ENCODE measurements around the gene HECW1. TPM values are rescaled to one million over a fixed set of nuclear protein-coding genes. Genes with fewer than 3 reads are reported as not detected.

HECW1 gene
- total RNA-seq, 1 experiment from 2014 or later: not detected

DNA sequence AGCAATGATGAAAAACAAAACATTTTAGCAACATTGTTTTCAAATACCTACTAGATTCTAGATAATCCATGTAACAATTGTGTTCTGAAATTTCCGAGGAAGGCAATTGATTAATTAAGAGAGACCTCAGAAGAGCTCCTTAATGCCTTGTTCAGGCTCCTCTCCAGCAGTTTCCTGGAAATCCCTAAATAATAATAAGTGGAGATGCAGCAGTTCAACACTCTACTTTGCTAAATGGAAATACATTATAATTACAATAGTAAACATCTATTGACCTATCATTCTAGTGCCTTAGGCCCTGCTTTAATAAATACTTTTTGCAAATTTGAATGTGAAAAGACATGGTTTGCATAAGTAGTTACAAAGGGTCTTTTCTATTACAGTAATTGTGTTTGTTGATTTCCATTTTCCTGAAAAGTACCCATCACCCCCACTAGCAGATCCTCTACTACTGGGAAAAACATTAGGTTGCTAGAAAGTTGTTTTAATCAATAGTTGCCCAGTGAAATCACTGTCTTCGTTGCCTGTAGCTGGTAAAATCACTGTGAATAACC, 283.8 kb downstream of the HECW1 start:
- in situ Hi-C loops (cut with HindIII; ENCODE audit: low pct_unique_long_range_greater_than_20kb, low sequenced_read_pairs): no loop called here
- DNase-seq (ENCODE audit: low read depth, low spot score): no peak

DNA sequence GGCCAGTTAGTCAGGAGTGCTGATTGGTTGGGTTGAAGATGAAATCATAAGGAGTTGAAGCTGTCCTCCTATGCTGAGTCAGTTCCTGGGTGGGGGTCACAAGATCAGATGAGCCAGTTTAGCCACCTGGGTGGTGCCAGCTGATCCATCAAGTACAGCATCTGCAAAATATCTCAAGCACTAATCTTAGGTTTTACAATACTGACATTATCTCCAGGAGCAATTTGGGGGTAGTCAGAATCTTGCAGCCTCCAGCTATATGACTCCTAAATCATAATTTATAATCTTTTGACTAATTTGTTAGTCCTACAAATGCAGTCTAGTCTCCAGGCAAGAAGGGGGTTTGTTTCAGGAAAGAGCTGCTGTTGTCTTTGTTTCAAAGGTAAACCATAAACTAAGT, 286.4 kb downstream of the HECW1 start:
- in situ Hi-C loops (cut with HindIII; ENCODE audit: low pct_unique_long_range_greater_than_20kb, low sequenced_read_pairs): no loop called here
- no peak for DNase-seq (ENCODE audit: low read depth, low spot score)

DNA sequence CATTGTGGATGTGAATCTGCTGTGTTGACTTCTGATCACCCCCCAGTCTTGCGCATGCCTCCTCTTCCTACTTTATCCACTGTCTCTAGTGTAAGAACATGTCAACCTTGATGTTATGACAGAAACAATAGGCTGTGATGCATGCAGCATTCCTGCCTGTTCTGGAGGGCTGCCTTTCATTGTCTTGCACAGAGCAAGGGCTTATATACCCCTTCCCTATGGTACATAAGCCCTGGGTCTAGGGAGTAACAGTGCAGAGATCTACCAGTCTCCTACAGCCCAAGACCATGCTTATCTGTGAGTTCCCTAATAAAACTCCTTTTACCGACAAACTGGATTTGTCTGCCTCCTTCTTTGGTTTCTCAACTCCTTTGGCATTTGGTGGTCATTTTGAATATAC, 293.5 kb downstream of the HECW1 start:
- no peak for DNase-seq (ENCODE audit: low read depth, low spot score)
- in situ Hi-C loops (cut with HindIII; ENCODE audit: low pct_unique_long_range_greater_than_20kb, low sequenced_read_pairs): no loop called here

DNA sequence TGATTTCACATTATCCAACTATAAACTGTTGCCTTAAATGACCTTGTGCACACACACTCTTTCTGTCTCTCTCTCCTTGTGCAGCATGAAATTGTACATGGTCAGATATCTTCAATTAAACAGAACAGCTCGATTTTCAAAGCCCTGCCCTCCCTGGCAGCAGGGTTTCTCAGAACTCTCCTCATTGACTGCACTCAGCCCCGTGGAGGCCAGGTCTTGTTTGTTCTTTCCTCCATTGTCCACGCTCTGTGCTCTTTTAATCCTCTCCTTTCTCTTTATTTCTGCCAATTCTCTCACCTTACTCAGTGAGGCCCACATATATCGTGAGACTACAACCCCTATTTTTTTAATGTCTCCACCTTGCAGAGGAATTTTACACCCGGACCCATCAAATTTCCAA, 294.5 kb downstream of the HECW1 start:
- in situ Hi-C loops (cut with HindIII; ENCODE audit: low pct_unique_long_range_greater_than_20kb, low sequenced_read_pairs): no loop called here
- DNase-seq (ENCODE audit: low read depth, low spot score): no peak

DNA sequence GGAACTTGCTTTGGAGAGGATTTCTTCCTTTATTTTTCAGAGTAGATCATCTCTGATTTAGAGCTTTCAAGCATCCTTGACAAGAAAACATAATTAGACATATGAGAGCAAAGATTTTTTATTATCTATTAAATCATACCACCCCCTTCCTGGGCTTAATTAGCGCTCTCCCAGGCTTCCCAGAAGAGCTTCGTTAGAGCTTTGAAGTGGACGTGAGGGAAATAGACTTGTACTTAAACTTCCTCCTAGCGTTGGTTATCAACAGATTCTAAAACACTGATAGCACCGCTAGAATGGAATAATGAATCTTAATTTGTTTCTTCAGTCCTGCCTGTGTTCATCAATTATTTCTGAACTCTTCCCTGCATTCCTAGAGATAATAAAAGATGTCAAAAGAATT, 296.5 kb downstream of the HECW1 start:
- in situ Hi-C loops (cut with HindIII; ENCODE audit: low pct_unique_long_range_greater_than_20kb, low sequenced_read_pairs): no loop called here
- no peak for DNase-seq (ENCODE audit: low read depth, low spot score)

DNA sequence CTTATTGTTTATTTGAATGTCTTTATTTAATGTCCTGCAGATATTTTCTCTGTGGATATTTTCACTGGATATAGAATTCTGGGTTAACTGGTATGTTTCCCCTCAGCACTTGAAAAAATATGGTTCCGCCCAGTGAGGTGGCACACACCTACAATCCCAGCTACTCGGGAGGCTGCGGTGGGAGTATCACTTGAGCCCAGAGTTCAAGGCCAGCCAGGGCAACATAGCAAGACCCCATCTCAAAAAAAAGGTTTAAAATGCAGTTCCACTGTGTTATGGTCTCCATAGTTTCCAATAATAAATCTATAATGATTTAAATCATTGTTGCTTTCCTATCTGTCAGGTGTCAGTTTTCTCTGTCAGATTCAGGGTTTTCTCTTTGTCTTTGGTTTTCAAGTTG, 305.0 kb downstream of the HECW1 start:
- in situ Hi-C loops (cut with HindIII; ENCODE audit: low pct_unique_long_range_greater_than_20kb, low sequenced_read_pairs): no loop called here

DNA sequence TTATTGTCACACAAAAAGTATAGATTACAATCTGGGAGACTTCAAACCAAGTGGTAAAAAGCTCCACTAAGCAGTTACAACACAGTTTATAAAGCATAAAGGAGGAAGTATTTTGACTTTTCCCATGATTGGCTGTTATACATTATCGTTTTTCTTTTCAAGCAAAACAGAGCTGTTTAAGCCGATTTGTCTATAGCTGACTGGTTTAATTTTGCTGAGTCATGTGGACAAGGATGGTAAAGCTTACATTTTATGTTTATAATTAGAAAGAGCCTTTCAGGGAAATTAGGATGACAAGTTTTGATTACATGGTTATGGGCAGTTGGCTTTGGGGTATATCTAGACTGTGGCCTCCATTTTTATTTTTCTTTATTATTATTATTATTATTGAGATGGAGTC, 318.0 kb downstream of the HECW1 start:
- no peak for DNase-seq (ENCODE audit: low read depth, low spot score)
- in situ Hi-C loops (cut with HindIII; ENCODE audit: low pct_unique_long_range_greater_than_20kb, low sequenced_read_pairs): no loop called here

More for the DNA sequence above, 305.0 kb downstream of the HECW1 start:
- no peak for DNase-seq (ENCODE audit: low read depth, low spot score)

DNA sequence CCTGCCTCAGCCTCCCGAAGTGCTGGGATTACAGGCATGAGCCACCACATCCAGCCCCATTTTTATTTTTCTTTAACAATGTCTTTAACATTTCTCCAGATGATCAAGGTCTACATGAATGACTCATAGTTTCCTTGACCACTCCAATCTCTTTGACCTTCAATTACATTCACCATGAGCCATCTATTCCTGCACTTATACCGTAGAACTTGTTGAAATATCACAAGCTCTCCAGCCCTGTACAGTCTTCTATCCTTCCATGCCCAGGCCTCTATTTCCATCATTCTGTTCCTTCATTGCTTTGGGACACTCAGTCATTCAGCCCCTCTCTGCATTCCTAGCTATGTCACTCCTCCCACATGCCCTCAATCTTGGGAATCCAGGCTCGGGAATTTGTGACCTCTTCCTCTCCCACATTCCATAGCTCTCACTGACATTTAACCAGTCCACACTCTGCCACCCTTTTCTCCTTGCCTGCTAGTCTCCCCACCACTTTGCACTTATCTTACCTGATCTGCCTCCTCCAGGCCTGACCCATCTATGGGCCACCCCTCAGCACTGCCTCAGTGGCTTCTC, 318.7 kb downstream of the HECW1 start:
- peak; percentile 19 for DNase-seq (ENCODE audit: low read depth, low spot score)
- in situ Hi-C loops (cut with HindIII; ENCODE audit: low pct_unique_long_range_greater_than_20kb, low sequenced_read_pairs): no loop called here

DNA sequence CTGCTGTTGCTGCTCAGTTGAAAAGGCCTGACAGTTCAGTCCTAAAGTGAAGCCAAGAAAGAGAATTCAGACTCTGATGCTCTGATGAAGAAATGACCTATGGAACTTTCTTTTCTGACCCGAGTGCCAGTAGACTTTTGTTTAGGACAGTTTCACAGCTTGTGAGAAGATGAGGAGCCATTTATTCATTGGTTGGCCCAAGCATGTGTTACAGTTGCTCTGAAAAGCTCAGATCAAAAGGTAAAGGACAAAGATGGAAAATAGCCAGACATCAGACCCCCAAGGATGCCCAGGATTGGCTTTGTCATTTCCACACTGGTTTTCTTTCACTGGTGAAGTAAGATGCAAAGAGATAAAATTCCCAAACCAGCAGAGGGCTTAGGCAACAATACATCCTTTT, 321.2 kb downstream of the HECW1 start:
- in situ Hi-C loops (cut with HindIII; ENCODE audit: low pct_unique_long_range_greater_than_20kb, low sequenced_read_pairs): no loop called here
- DNase-seq (ENCODE audit: low read depth, low spot score): no peak

DNA sequence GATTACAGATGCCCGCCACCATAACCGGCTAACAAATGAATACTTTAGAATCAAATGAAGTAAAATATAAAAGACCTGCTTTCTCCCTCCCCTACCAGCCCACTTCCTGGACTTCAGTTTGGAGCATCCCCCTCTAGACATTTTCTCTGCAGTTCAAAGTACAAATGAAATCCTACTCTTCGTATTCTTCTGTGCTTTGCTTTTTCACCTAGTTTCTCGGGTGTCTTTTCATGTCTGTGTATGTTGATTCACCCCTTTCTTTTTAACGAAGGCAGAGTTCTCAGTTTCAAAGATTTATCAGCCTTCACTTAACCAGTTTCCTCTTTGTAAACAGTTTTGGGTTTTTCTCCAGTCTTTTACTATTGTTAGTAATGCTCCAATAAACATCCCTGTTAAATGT, 324.6 kb downstream of the HECW1 start:
- DNase-seq (ENCODE audit: low read depth, low spot score): no peak
- in situ Hi-C loops (cut with HindIII; ENCODE audit: low pct_unique_long_range_greater_than_20kb, low sequenced_read_pairs): no loop called here

DNA sequence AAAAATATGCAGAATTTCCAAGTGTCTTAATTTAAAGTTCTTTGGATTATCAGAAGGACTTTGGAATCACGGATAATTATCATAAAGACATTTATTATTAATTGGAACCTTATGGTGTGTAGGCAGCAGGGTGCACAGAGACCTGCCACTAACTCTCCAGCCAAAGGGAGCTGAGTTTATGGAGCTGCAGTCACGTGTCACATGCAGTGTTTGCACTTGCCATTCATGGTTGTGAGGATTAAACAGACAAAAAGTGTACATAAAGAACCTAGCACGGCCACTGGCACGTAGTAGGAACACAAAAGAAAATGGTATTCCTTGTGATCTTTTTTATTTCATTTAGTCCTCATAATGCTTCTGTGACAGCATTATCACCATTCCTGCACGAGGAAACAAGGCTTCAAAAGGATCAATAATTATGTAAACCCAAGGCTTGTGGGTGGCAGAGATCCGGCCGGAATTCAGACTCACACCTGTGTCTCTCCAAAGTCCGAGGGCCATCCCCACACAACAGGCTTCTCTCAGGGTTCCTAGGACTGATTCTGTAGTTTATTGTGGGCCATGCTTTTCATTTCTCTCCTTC, 326.5 kb downstream of the HECW1 start:
- in situ Hi-C loops (cut with HindIII; ENCODE audit: low pct_unique_long_range_greater_than_20kb, low sequenced_read_pairs): no loop called here
- no peak for DNase-seq (ENCODE audit: low read depth, low spot score)

DNA sequence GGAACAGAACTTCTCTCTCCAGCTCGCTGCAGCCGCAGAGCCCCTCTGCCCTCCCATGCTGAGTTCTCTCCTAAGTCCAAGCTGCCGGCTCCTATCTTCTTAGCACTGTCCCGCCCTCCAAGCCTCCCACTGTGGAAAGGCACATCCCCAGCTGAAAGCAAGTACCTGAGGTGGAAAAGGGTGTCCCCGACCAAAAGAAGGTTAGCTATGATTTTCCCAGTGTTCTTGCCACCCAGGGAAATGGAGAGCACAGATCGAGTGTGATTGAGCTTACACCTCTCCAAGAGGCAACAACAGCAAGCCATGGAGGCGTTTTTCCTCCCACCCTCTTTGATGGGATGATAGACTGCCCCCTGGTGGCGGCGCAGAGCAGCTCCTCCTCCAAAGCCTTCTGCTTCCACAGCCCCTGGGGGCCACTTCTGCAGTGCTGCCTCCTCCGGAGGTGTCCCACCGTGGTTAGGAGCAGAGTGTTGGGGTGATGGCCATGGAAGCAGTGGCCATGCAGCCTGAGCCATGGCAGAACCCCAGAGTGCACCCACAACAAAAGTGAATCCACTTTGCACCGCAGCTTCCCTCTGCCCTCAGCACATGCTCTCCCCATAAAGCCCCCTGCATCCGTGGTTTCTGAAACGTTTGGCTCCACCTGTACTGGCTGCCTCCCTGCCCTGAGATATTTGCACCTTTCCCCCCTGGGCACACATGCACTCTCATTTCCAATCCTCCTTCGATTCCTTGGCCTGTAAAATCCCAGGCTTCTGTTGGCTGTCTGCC, 327.4 kb downstream of the HECW1 start:
- DNase-seq (ENCODE audit: low read depth, low spot score): peak; percentile 83
- in situ Hi-C loops (cut with HindIII; ENCODE audit: low pct_unique_long_range_greater_than_20kb, low sequenced_read_pairs): no loop called here

DNA sequence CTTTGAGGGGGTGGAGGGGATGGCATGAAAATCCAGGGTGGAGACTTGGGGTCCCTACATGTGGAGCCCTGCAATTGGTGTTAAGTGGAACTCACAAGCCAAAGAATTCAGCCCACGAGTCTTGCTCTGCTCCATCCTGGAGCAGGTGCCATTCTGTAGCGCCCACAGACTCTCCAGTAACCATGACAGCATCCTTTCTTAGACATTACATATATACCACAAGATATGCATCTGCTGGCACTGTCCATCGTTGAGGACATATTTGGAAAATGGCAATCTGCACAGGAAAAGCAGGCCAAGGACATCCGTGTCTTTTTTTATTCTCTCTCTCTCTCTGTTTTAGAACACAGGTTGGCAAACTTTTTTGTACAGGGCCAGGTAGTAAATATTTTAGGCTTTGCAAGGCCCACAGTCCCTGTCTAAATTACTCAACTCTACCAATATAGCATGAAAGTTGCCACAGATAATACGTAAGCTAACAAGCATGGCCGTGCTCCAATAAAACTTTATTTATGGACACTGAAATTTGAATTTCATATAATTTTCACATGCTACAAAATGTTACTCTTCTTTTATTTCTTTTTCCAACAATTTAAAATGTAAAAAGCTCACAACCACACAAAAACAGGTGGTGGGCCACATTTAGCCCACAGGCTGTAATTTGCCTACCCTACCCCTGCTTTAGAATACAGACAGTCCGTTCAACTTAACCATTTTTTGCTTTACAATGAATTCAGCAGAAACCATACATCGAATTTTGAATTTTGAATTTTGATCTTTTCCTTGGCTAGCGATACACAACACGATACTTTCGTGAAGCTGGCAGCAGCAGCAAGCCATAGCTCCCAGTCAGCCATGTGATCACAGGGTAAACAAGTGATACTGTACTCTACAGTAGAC, 329.0 kb downstream of the HECW1 start:
- in situ Hi-C loops (cut with HindIII; ENCODE audit: low pct_unique_long_range_greater_than_20kb, low sequenced_read_pairs): no loop called here
- DNase-seq (ENCODE audit: low read depth, low spot score): no peak

DNA sequence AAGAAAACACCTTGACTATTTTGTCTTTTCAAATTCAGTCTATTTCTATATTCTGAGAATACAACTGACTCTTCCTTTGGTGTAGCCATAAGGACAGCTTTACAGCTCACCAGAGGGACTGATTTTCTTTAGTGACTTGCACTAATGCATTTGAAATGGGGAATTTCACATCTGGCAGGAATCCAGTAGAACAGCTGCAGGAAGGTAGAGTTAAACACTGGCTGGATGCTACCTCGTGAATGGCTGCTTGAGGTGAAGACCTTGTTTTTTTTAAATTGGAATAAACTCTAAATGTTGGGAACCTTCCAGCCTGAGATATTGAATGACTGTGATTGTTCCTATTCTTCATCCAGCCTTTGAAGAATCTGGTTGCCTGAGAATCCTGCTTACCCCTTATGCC, 330.9 kb downstream of the HECW1 start:
- in situ Hi-C loops (cut with HindIII; ENCODE audit: low pct_unique_long_range_greater_than_20kb, low sequenced_read_pairs): no loop called here
- no peak for DNase-seq (ENCODE audit: low read depth, low spot score)

DNA sequence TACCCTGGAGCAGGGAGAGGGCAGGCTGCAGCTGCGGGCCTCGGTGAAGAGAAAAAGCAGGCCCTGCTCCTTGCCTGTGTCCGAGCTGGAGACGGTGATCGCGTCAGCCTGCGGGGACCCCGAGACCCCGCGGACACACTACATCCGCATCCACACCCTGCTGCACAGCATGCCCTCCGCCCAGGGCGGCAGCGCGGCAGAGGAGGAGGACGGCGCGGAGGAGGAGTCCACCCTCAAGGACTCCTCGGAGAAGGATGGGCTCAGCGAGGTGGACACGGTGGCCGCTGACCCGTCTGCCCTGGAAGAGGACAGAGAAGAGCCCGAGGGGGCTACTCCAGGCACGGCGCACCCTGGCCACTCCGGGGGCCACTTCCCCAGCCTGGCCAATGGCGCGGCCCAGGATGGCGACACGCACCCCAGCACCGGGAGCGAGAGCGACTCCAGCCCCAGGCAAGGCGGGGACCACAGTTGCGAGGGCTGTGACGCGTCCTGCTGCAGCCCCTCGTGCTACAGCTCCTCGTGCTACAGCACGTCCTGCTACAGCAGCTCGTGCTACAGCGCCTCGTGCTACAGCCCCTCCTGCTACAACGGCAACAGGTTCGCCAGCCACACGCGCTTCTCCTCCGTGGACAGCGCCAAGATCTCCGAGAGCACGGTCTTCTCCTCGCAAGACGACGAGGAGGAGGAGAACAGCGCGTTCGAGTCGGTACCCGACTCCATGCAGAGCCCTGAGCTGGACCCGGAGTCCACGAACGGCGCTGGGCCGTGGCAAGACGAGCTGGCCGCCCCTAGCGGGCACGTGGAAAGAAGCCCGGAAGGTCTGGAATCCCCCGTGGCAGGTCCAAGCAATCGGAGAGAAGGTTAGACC, 332.5 kb downstream of the HECW1 start:
- in situ Hi-C loops (cut with HindIII; ENCODE audit: low pct_unique_long_range_greater_than_20kb, low sequenced_read_pairs): no loop called here
- no peak for DNase-seq (ENCODE audit: low read depth, low spot score)

DNA sequence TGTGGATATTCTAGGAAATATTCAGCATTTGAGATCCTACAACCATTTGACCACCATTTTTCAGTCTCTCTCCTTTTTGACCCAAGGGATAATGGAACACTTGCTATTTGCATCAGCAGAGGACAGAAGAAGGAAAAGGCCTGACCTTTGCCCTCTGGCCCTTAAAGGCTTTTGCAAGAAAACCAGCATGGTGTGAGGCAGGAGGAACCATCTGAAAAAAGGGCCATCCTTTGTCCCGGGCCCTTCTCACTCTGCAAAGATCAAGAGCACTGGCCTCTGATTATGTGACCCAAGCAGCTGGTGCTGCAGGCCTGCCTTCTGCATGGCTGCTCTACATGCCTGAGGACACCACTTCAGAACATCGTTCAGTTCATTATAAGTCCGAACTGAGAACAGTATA, 337.1 kb downstream of the HECW1 start:
- in situ Hi-C loops (cut with HindIII; ENCODE audit: low pct_unique_long_range_greater_than_20kb, low sequenced_read_pairs): no loop called here
- DNase-seq (ENCODE audit: low read depth, low spot score): no peak

DNA sequence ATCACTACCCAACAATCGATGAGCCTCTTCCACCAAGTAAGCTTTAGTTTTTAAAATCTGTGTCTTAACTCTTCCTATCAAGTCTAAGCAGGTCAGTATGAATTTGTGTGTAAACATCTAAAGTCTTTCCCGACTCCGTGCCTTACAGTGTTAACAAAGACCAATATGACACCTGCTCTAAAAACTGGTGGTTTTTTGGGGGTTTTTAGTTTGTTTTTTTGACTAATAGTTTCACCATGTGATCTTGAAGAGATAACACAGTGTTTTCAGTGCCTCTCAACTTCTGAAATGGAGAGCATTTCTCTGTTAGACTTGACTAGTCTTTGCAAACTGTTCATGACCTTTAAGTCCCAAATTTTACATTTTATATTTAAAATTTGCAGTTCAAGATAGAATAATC, 338.4 kb downstream of the HECW1 start:
- no peak for DNase-seq (ENCODE audit: low read depth, low spot score)
- in situ Hi-C loops (cut with HindIII; ENCODE audit: low pct_unique_long_range_greater_than_20kb, low sequenced_read_pairs): loop anchor here (25.0 kb wide), 1 partner anchor 514 kb away; the partner anchor contains the start of genes MRPL32 and PSMA2

All from SK-MEL-5 (cell line).